ES-I3 (cell line): ENCODE data around the gene ALPI.

Experiments
- H3K36me3 ChIP-seq: 2 replicates; pipeline ENCODE4 v1.6.1; 2013; ENCODE audit warnings: mild to moderate bottlenecking, low read length, control low read depth, moderate library complexity; ENCODE audit not compliant: insufficient read depth
- H3K4me1 ChIP-seq: 2 replicates; pipeline ENCODE4 v1.6.1; 2013; ENCODE audit warnings: mild to moderate bottlenecking, control low read depth, low read length; ENCODE audit not compliant: insufficient read depth
- H3K9ac ChIP-seq: 2 replicates; pipeline ENCODE4 v1.6.1; 2013; ENCODE audit warnings: low read depth, mild to moderate bottlenecking, low read length, moderate library complexity
- H3K9me3 ChIP-seq: 2 replicates; pipeline ENCODE4 v1.6.1; 2013; ENCODE audit warnings: mild to moderate bottlenecking, low read length, moderate library complexity; ENCODE audit not compliant: control insufficient read depth, insufficient read depth

The ALPI gene

GRCh38 chr2:232487385-232488096, 31.6 kb downstream of the ALPI start, which contains the start of gene ECEL1:
Gene ECEL1, minus strand, starts transcription at chr2:232487834. Its CDS starts 1,181 bp downstream, at chr2:232486653.
- Histone ChIP-seq H3K9ac (peak within 1 kb of the TSS; percentile 47), H3K9me3 (no peaks in the 10 kb centered on the region), H3K4me1 (peaks cover 12% of the 10 kb centered on the region)

GRCh38 chr2:232488097-232488711, 32.3 kb downstream of the ALPI start:
- H3K4me1 ChIP-seq, result peaks cover 12% of the 10 kb centered on the region
- no peaks in the 10 kb centered on the region for H3K9me3 ChIP-seq
- no peaks in the 10 kb centered on the region for H3K36me3 ChIP-seq
- peak overlapping the region; percentile 11; the same call in 1 of the 2 replicates for H3K9ac ChIP-seq

More at GRCh38 chr2:232487385-232488096, 31.6 kb downstream of the ALPI start, which contains the start of gene ECEL1:
- H3K36me3 ChIP-seq, result no peaks in the 10 kb centered on the region

- Histone ChIP-seq H3K36me3 (no peaks in the 10 kb centered on the region), H3K4me1 (peaks cover 15% of the 10 kb centered on the region), H3K9me3 (no peaks in the 10 kb centered on the region), H3K9ac (no peak overlapping the region)
Measured at GRCh38 chr2:232488721-232489300, 32.9 kb downstream of the ALPI start.

DNA sequence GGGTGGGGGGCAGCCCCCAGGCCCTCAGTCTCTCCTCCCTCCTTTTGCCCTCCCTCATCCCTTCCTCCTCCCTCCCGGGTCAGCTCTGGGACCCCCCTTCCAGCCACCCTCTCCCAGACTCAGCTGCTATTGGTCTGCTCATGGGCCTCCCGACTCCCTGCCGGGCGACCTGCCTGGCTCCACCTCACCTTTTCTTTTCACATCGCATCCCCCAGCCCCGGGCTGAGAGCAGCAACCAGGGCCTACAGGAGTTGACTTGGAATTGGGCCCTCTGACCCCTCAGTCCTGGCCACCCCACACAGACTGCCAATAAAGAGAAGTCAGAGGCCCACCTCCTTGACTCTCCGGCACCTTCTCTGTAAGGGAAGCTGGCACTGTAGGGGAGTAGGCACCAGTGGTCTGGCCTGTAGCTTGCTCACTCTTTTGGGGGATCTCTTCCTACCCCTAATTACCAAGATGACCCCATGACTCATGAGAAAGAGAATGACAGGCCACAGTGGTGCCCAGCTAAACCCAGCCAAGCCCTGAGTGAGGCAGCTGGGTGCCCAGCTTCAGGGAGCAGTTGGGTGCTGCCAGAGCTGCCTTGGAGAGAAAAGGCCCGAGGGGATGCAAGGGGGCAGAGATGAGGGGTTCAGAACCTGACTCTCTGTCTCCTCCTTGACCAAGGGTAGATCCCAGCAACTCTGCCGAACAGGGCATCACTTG, 33.7 kb downstream of the ALPI start:
- Histone ChIP-seq H3K36me3 (no peaks in the 10 kb centered on the region), H3K9me3 (no peaks in the 10 kb centered on the region), H3K4me1 (peaks cover 18% of the 10 kb centered on the region), H3K9ac (no peak overlapping the region)

DNA sequence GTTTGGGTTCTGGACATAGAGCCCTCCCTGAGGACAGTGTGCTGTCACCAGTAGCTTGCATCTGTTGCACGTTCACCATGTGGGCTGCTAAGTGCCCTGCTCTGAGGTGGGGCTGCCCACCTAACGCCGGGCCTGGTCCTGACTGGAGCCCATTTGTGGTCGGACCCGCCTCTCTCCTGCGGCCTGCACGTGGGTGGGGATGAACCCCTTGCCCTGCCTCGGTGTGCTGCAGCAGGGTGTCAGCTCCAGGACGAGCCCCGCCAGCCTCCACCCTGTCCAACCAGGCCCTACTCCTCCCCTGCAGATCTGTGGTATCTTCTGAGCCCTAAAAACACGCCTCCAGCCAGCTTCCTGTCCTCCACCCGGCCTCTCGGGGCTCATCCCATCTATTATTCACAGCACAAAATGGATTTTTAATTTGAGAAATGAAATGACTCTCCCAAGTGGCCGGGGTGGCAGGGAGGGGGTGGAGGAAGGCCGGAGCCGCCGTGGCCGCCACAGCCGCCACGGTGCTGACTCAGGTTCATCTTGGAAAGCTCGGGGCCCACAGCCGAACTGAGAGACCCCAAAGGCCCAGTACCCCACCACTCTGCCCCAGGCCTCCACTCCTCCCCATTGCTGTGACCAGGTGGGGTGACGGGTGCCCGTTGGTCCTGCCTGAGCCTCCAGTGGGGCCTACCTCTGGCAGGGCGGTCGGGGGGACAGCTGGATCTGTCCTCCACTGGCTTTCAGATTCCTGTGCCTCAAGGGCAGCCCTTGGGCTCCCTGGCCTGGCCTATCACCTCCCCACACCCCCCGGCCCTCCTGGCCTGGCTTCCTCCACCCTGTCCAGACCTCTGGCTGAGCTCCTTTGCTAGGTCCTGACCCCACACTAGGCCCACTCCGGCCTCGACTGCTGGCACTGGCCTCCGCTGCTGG, 34.5 kb downstream of the ALPI start:
- Histone ChIP-seq H3K9ac (no peak overlapping the region), H3K9me3 (no peaks in the 10 kb centered on the region), H3K36me3 (no peaks in the 10 kb centered on the region), H3K4me1 (peaks cover 18% of the 10 kb centered on the region)

GRCh38 chr2:232491139-232491780, 35.3 kb downstream of the ALPI start:
- Histone ChIP-seq H3K9ac (no peak overlapping the region), H3K9me3 (no peaks in the 10 kb centered on the region), H3K4me1 (peaks cover 18% of the 10 kb centered on the region), H3K36me3 (no peaks in the 10 kb centered on the region)

GRCh38 chr2:232492236-232492848, 36.4 kb downstream of the ALPI start:
- Histone ChIP-seq H3K9me3 (no peaks in the 10 kb centered on the region), H3K9ac (no peak overlapping the region), H3K4me1 (peaks cover 18% of the 10 kb centered on the region), H3K36me3 (no peaks in the 10 kb centered on the region)

GRCh38 chr2:232492963-232493700, 37.2 kb downstream of the ALPI start:
- no peaks in the 10 kb centered on the region for H3K36me3 ChIP-seq
- no peaks in the 10 kb centered on the region for H3K9me3 ChIP-seq
- peaks cover 18% of the 10 kb centered on the region for H3K4me1 ChIP-seq
- H3K9ac ChIP-seq, result no peak overlapping the region

DNA sequence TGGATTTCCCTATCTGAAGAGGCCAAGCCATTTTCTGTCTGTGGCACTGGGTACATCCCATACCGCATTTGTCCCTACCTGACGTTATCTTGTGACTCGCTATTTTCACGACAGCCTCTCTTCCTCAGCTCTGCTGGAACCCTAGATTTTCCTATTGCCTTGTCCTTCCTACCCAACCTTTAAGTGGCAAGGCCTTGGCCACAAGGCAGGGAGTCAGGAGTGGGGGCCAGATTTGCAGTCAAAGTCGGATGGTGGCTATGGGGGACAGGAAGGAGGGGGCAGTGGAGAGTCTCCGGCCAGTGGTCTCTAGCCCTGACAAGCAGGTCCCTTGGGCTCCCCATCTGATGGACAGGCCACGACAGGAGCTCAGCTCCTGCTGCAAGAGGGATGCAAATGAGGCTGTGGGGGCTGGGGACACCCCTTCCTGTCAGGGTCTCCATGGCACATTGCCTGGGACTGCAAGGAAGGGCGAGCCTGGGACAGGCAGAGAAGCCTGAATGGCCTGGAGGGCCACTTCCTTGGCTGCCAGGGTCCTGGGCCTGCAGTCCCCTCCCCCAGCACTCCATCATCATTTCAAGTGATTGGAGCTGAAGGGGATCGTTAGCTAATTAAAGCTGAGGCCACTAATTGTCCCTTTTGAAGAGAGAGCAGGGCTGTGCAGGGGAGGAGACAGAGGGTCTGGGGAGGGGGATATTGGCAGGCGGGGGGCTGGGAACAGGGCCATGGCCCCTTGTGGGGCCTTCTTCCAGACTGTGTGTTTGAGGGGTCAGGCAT, 37.9 kb downstream of the ALPI start:
- H3K36me3 ChIP-seq, result no peaks in the 10 kb centered on the region
- H3K9me3 ChIP-seq, result no peaks in the 10 kb centered on the region

DNA sequence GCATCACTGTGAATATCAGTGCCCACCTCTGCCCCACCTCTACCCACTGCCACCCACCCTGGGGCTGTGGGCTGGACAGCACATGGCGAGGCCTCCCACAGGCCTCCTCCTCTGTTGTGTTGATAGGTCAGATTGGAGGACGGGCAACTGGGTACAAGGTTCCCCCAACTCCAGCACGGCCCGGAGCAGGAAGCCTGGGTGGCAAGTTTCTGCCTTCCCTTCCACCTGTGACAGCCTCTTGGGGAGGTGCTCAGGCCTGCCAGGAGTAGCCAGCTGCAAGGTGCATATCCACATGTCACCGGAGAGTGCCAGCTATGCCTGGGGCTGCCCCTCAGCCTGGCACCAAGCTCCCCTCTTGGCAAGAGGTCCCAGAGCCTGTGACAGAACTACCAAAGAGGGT, 38.6 kb downstream of the ALPI start:
- Histone ChIP-seq H3K9ac (no peak overlapping the region), H3K36me3 (no peaks in the 10 kb centered on the region), H3K4me1 (peaks cover 8% of the 10 kb centered on the region; the same call in 1 of the 2 replicates), H3K9me3 (no peaks in the 10 kb centered on the region)

More for the DNA sequence above, 37.9 kb downstream of the ALPI start:
- Histone ChIP-seq H3K4me1 (peaks cover 15% of the 10 kb centered on the region; the same call in 1 of the 2 replicates), H3K9ac (no peak overlapping the region)

- peaks cover 6% of the 10 kb centered on the region; the same call in 1 of the 2 replicates for H3K4me1 ChIP-seq
- no peak overlapping the region for H3K9ac ChIP-seq
- no peaks in the 10 kb centered on the region for H3K36me3 ChIP-seq
- no peaks in the 10 kb centered on the region for H3K9me3 ChIP-seq
Measured at GRCh38 chr2:232495292-232495691, 39.3 kb downstream of the ALPI start.
